Prostate gland (tissue), 2 donors: Measurements from ENCODE around the gene PKNOX1. TPM values are rescaled to one million over a fixed set of nuclear protein-coding genes. Genes with fewer than 3 reads are reported as not detected.
"Not testable (repeated sequence)": the region's sequence is repeated elsewhere in the genome, so short reads cannot be mapped to it uniquely, and the experiment has no call there.

Source experiments
- DNase-seq: peaks from one replicate; pipeline ENCODE4 v3.0.0-alpha.2; 2019; ENCODE audit warnings: low spot score
- H3K27ac ChIP-seq, 2 donors: fragments of 200-600 bp; sonication (generic); 2 replicates each; pipeline ENCODE4 v1.5.1; 2017 to 2019
- H3K27me3 ChIP-seq: fragments of 200-600 bp; sonication (generic); replicated peaks from 2 replicates; pipeline ENCODE4 v1.5.1; 2019; ENCODE audit not compliant: insufficient read depth
- H3K36me3 ChIP-seq, 2 donors: fragments of 200-600 bp; sonication (generic); 1 replicate in 1 of 2; 2 replicates in 1 of 2; pipeline versions ENCODE4 v1.5.1 to v1.8.1; 2017 to 2019
- H3K4me1 ChIP-seq: fragments of 200-600 bp; sonication (generic); replicated peaks from 2 replicates; pipeline ENCODE4 v1.5.1; 2019
- H3K4me3 ChIP-seq, 2 donors: fragments of 200-600 bp; sonication (generic); 2 replicates each; pipeline ENCODE4 v1.5.1; 2017 to 2019
- H3K9me3 ChIP-seq: fragments of 200-600 bp; sonication (generic); 2 replicates; pipeline ENCODE4 v1.5.1; 2017
- POLR2A ChIP-seq: fragments of 450-650 bp; IDR thresholded peaks from one replicate; pipeline ENCODE4 v1.6.1; 2016; ENCODE audit warnings: antibody characterized with exemption, mild to moderate bottlenecking
- POLR2AphosphoS5 ChIP-seq: sonication (generic); formaldehyde crosslinking; IDR thresholded peaks from one replicate; pipeline ENCODE4 v1.6.1; 2017; ENCODE audit warnings: antibody characterized with exemption
- WGBS: methylation state at CpG from one replicate; pipeline ENCODE4 v1.1.5; 2018; 5-methylcytosine and 5-hydroxymethylcytosine counted together
- intact Hi-C: fragments of 100-400 bp; cut with DNase I; formaldehyde crosslinking; loops from one replicate; pipeline ENCODE4 v1.14.2; 2022
- total RNA-seq, 2 donors: library from RNA; depleted of rRNA; stranded (reverse); fragments of >200 nt; gene quantifications; one replicate each; pipeline ENCODE4 v1.1.0, GENCODE V29; 2016
- TF ChIP-seq, protein P1 (sequence below), 4 experiments: fragments of 200-600 bp in 2 of 4; fragments of 450-650 bp in 2 of 4; sonication (generic) in 2 of 4; IDR thresholded peaks; 1 replicate in 3 of 4; 2 replicates in 1 of 4; pipeline ENCODE4 v1.5.1; 2016 to 2019; ENCODE audit warnings: antibody characterized with exemption in 4 of 4, mild to moderate bottlenecking in 2 of 4, moderate library complexity in 2 of 4

PKNOX1 gene, protein sequence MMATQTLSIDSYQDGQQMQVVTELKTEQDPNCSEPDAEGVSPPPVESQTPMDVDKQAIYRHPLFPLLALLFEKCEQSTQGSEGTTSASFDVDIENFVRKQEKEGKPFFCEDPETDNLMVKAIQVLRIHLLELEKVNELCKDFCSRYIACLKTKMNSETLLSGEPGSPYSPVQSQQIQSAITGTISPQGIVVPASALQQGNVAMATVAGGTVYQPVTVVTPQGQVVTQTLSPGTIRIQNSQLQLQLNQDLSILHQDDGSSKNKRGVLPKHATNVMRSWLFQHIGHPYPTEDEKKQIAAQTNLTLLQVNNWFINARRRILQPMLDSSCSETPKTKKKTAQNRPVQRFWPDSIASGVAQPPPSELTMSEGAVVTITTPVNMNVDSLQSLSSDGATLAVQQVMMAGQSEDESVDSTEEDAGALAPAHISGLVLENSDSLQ
- total RNA-seq, result 10 to 100 TPM; 38.0 to 42.4 TPM

DNA sequence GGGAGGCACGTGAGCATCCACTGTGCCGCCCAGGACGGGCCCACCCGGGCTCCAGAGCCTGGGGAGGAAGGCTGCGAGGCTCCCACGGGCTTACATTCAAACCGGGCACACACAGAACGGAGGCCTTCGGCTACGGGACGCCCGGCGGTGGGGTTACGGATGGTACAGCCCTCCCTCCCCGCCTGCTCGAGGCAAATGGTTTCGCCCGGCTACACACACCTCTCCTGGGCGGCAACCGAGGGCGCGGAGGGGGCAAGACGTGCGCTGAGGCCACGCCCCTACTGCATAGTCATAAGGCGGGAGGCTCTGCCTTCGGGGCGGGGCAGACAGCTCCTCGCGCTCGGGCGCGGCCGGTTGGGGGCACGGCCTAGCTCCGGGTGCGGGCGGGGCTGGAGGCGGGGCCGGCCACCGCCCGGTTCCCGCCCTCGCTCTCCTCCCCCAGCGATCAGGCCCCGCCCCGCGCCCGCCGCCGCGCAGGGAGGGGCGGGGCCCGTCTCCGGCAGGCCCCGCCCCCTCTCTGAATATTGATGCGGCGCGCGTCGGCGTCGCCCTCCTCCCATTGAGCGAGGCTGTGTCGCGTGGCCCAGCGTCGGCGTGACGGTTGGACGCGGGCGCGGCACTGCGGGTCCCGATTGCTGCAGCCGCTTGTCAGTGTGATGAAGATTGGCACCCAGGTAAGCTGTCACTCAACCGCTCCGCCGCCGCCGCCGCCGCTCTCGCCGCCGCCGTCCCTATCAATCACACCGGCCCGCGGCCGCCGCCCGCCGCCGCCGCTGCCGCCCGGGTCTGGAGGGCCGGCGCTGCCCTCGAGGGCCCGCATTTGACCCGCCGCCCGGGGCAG, at the start of gene PKNOX1:
Gene PKNOX1 (plus strand): TSS at position 572 of the 841 bp plus-strand sequence. CDS start 29,820 bp downstream, outside the sequence.
- intact Hi-C loops, result loop anchor here (1.0 kb wide), 1 partner anchor 23 kb away; no protein-coding TSS in a partner anchor
- no peaks in the 10 kb centered on the region for H3K27me3 ChIP-seq
- WGBS, result under 1% methylated on average over 85 of the region's 106 CpGs
- no peaks in the 10 kb centered on the region for H3K9me3 ChIP-seq
- peak within 1 kb of the TSS; percentile 98 to 100 for H3K27ac ChIP-seq
- TF ChIP-seq POLR2A (peak; percentile 65), POLR2AphosphoS5 (peak; percentile 85)
- TF ChIP-seq, protein P1, sequence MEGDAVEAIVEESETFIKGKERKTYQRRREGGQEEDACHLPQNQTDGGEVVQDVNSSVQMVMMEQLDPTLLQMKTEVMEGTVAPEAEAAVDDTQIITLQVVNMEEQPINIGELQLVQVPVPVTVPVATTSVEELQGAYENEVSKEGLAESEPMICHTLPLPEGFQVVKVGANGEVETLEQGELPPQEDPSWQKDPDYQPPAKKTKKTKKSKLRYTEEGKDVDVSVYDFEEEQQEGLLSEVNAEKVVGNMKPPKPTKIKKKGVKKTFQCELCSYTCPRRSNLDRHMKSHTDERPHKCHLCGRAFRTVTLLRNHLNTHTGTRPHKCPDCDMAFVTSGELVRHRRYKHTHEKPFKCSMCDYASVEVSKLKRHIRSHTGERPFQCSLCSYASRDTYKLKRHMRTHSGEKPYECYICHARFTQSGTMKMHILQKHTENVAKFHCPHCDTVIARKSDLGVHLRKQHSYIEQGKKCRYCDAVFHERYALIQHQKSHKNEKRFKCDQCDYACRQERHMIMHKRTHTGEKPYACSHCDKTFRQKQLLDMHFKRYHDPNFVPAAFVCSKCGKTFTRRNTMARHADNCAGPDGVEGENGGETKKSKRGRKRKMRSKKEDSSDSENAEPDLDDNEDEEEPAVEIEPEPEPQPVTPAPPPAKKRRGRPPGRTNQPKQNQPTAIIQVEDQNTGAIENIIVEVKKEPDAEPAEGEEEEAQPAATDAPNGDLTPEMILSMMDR (IDR thresholded peaks at IDR 0.05), result peak in 1 of 4 experiments; percentile 10
- H3K4me3 ChIP-seq, result peak within 1 kb of the TSS; percentile 75 to 88
- DNase-seq, result peak; percentile 99
- H3K36me3 ChIP-seq, result no peaks in the 10 kb centered on the region
- H3K4me1 ChIP-seq, result no peaks in the 10 kb centered on the region

DNA sequence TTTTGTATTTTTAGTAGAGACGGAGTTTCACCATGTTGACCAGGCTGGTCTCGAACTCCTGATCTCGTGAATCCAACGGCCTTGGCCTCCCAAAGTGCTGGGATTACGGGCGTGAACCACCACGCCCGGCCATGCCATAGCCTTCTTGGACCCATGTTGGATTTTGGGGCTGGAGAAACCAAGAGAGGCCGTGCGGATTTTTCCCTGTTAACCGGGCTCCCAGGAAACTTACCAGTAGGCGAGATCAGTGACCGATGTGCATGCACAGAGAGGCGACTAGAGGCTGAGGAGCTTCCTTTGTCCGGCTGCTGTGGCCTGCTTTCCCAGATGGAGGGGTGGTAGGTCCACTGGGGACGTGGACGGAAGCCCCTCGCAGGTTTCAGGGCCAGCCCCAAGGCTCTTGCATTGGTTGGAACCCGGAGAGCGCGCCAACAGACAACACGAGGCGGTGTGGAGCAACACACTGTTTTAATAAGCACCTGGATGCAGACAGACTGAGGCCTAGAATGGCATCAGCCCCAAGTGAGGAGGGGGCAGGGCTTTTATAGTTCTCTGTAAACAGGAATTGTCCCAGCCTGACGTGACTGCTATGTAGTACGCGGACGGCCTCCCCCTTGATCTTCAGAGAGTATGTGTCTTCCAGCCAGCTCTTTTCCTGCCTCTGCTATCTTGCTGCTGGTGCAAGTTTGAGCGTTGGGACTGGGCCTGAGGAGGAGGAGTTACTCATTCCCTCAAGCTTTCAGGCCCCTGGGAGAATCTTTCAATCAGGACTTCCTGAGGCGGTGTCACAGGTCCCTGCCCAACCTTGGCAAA, 49.0 kb upstream of the PKNOX1 start, which contains the start of gene ERVH48-1:
Gene ERVH48-1 (minus strand): TSS at position 517 of the 813 bp plus-strand sequence. CDS start 6,624 bp downstream, outside the sequence.
- intact Hi-C loops, result no loop called here
- 84% methylated on average over 28 of the region's 29 CpGs for WGBS

DNA sequence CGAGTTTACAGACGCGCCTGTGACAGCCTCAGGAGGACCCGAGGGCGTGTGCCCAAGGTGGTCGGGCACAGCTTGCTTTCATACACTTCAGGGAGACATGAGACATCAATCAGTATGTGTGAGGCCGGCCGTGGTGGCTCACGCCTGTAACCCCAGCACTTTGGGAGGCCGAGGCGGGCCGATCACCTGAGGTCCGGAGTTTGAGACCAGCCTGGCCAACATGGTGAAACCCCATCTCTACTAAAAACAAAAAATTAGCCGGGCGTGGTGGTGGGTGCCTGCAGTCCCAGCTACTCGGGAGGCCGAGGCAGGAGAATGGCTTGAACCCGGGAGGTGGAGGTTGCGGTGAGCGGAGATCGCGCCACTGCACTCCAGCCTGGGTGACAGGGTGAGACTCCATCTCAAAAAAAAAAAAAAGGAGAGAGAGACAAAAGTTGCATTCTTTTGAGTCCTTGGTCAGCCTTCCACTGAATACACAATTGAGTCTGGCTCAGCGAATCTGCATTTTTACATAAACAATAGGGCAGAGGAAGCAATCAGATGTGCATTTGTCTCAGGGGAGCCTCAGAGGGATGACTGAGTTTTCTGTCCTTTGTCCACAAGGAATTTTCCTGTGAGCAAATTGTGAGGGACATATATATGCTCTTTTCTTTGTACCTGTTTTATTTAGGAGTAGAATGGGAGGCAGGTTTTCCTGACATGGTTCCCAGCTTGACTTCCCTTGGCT, 46.7 kb upstream of the PKNOX1 start:
- 94% methylated on average over 23 of the region's 23 CpGs for WGBS
- H3K27ac ChIP-seq, H3K4me3 ChIP-seq, H3K4me1 ChIP-seq, H3K36me3 ChIP-seq, DNase-seq, intact Hi-C loops, H3K9me3 ChIP-seq, H3K27me3 ChIP-seq: not testable (repeated sequence)

More for the DNA sequence above, 49.0 kb upstream of the PKNOX1 start, which contains the start of gene ERVH48-1:
- no peaks in the 10 kb centered on the region for H3K4me1 ChIP-seq
- no peaks in the 10 kb centered on the region for H3K9me3 ChIP-seq
- TF ChIP-seq POLR2AphosphoS5 (no peak), POLR2A (no peak)
- TF ChIP-seq, protein P1 (IDR thresholded peaks at IDR 0.05), result no peak
- no peak within 1 kb of the TSS for H3K4me3 ChIP-seq
- no peaks in the 10 kb centered on the region for H3K36me3 ChIP-seq
- H3K27ac ChIP-seq, result no peak within 1 kb of the TSS
- no peaks in the 10 kb centered on the region for H3K27me3 ChIP-seq
- DNase-seq, result no peak

DNA sequence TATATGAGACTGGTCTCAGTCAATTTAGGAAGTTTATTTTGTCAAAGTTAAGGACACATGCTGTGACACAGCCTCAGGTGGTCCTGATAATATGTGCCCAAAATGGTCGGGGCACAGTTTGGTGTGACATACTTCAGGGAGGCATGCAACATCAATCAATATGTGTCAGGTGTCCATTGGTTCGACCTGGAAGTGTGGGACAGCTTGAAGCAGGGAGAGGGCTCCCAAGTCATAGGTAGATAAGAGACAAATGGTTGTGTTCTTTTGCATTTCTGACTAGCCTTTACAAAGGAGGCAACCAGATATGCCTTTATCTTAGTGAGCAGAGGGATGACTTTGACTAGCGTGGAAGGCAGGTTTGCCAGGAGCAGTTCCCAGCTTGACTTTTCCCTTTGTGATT, 44.4 kb upstream of the PKNOX1 start:
- Histone ChIP-seq H3K4me1 (no peaks in the 10 kb centered on the region), H3K4me3 (no peak overlapping the region), H3K27me3 (no peaks in the 10 kb centered on the region), H3K27ac (no peak overlapping the region), H3K9me3 (no peaks in the 10 kb centered on the region), H3K36me3 (no peaks in the 10 kb centered on the region)
- TF ChIP-seq POLR2A (no peak), POLR2AphosphoS5 (no peak)
- TF ChIP-seq, protein P1 (IDR thresholded peaks at IDR 0.05), result no peak
- no peak for DNase-seq
- intact Hi-C loops, result no loop called here
- WGBS, result 71% methylated on average over 3 of the region's 3 CpGs
